ENCODE data around the gene RABAC1.

GRCh38 chr19:41915021-41915775 lies 43.9 kb downstream of the RABAC1 start:
- TF ChIP-seq, protein P1, sequence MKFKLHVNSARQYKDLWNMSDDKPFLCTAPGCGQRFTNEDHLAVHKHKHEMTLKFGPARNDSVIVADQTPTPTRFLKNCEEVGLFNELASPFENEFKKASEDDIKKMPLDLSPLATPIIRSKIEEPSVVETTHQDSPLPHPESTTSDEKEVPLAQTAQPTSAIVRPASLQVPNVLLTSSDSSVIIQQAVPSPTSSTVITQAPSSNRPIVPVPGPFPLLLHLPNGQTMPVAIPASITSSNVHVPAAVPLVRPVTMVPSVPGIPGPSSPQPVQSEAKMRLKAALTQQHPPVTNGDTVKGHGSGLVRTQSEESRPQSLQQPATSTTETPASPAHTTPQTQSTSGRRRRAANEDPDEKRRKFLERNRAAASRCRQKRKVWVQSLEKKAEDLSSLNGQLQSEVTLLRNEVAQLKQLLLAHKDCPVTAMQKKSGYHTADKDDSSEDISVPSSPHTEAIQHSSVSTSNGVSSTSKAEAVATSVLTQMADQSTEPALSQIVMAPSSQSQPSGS (IDR thresholded peaks at IDR 0.05; ENCODE audit: low read length): no peak
- TF ChIP-seq, protein P2, sequence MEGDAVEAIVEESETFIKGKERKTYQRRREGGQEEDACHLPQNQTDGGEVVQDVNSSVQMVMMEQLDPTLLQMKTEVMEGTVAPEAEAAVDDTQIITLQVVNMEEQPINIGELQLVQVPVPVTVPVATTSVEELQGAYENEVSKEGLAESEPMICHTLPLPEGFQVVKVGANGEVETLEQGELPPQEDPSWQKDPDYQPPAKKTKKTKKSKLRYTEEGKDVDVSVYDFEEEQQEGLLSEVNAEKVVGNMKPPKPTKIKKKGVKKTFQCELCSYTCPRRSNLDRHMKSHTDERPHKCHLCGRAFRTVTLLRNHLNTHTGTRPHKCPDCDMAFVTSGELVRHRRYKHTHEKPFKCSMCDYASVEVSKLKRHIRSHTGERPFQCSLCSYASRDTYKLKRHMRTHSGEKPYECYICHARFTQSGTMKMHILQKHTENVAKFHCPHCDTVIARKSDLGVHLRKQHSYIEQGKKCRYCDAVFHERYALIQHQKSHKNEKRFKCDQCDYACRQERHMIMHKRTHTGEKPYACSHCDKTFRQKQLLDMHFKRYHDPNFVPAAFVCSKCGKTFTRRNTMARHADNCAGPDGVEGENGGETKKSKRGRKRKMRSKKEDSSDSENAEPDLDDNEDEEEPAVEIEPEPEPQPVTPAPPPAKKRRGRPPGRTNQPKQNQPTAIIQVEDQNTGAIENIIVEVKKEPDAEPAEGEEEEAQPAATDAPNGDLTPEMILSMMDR (IDR thresholded peaks at IDR 0.05 in 2 of 3, conservative IDR thresholded peaks at IDR 0.05 in 1 of 3; ENCODE audit: control insufficient read depth in 2 of 3, extremely low read depth in 1 of 3, insufficient read depth in 1 of 3, low read depth in 3 of 3, low read length in 3 of 3): no peak
